GM19328 (cell line): ENCODE results near the gene SIN3A.
"Not testable (repeated sequence)": the region's sequence is repeated elsewhere in the genome, so short reads cannot be mapped to it uniquely, and the experiment has no call there.

Experiments used
- ATAC-seq: cut with Tn5 transposase; IDR thresholded peaks from one replicate; pipeline ENCODE4 v1.9.1; 2021; ENCODE audit warnings: mild to moderate bottlenecking, moderate library complexity; ENCODE audit not compliant: unreplicated experiment

SIN3A gene

DNA sequence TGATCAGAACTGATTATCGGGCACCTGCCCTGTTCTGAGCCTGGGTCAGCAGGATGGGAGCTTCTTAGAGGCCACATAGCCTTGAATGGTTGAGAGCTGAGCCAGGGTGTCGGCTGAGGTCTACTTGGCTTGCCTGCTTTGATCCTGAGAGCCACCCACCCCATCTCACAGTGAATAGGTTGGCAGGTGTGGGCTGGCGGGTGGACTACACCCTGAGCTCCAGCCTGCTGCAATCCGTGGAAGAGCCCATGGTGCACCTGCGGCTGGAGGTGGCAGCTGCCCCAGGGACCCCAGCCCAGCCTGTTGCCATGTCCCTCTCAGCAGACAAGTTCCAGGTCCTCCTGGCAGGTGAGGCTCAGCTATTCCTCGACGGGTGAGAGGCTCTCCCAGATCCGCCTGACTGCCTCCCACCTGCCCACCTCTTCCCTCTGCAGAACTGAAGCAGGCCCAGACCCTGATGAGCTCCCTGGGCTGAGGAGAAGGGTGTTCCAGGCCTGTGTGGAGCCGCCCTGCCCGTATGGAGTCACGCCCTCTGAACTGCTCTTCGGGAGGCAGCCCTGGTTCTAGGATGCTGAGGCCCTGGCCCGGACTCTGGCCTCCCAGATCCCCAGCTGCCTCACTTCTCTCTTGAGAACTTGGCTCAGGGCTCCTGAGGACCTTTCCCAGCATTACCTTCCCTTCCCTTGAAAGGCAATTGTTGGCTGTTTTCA is 111.8 kb downstream of the SIN3A start:
- no peak for ATAC-seq

DNA sequence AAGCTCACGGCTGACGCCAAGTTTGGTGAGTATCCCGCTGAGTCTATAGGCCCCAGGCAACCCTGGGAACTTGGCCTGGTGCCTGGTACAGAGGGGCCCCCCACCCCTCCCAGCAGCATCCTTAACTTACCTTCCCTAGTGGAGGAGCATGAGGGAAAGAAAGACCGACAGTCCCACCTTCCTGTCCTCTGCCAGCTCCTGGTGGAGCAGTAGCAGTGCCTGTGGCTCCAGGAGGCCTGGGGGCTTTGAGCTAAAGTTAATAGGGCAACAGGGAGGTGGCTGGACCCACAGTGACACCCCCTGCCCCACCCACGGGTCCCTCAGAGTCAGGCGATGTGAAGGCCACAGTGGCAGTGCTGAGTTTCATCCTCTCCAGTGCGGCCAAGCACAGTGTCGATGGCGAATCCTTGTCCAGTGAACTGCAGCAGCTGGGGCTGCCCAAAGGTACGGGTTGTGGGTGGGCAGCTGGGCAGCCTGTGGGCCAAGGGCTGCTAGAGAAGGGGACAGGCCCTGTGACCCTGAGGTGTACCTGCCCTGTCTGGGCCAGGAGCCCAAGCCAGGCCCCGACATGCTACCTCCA is 112.7 kb downstream of the SIN3A start:
- ATAC-seq, result no peak

GRCh38 chr15:75335705-75336355 is 115.7 kb downstream of the SIN3A start, which contains the start of gene COMMD4:
COMMD4 (plus strand) TSS chr15:75336063; CDS start chr15:75336090, 27 bp downstream.
- no peak for ATAC-seq

DNA sequence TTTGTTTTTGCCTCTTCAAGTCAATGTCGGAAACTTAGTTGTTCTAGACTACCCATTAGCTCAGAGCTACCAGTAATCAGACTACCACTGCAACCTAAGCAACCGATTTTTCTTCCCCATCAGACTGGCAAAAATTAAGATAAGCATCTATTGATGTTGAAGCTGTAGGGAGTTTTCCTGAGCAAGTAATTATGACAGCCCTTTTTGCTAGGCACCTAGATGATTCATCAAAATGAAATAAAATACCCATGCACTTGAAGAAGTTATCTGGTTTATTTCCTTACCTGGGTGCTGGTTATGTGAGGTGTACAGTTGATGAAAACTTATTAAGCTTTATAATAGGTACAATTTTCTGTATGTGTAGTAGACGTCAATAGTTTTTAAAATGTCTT is 116.2 kb downstream of the SIN3A start:
- ATAC-seq, result no peak

DNA sequence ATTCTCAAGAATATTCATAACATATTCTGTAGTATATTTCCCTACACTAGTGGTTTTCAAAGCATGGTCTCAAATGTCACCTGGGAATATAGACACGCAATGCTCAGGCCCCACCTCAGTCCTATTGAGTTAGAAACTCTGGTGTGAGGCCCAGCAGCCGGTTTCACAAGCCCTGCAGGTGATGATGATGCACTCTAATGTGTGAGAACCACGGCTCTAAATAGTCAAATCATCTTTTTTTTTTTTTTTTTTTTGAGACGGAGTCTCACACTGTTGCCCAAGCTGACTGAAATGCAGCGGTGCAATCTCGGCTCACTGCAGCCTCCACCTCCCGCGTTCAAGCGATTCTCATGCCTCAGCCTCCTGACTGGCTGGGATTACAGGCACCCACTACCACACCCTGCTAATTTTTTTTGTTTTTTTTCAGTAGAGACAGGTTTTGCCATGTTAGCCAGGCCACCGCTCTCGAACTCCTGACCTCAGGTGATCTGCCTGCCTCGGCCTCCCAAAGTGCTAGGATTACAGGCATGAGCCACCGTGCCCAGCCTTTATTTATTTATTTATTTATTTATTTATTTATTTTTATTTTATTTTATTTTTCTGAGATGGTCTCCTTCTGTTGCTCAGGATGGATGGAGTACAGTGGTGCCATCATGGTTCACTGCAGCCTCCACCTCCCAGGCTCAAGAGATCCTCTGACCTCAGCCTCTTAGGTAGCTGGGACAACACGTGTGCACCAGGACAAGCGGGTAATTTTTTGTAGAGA is 117.7 kb downstream of the SIN3A start:
- ATAC-seq, result not testable (repeated sequence)

DNA sequence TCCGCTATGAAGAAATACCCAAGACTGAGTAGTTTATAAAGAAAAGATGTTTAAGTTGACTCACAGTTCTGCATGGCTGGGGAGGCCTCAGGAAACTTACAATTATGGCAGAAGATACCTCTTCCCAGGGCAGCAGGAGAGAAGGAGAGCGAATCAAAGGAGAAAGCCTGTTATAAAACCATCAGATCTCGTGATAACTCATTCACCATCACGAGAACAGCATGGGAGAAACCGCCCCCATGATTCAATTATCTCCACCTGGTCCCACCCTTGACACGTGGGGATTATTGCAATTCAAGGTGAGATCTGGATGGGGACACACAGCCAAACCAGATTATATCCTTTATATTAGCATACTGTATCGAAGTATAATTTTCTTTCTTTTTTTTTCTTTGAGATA is 119.4 kb downstream of the SIN3A start:
- not testable (repeated sequence) for ATAC-seq

- ATAC-seq, result no peak
These were observed 121.9 kb downstream of the SIN3A start for GRCh38 chr15:75329571-75329970.

DNA sequence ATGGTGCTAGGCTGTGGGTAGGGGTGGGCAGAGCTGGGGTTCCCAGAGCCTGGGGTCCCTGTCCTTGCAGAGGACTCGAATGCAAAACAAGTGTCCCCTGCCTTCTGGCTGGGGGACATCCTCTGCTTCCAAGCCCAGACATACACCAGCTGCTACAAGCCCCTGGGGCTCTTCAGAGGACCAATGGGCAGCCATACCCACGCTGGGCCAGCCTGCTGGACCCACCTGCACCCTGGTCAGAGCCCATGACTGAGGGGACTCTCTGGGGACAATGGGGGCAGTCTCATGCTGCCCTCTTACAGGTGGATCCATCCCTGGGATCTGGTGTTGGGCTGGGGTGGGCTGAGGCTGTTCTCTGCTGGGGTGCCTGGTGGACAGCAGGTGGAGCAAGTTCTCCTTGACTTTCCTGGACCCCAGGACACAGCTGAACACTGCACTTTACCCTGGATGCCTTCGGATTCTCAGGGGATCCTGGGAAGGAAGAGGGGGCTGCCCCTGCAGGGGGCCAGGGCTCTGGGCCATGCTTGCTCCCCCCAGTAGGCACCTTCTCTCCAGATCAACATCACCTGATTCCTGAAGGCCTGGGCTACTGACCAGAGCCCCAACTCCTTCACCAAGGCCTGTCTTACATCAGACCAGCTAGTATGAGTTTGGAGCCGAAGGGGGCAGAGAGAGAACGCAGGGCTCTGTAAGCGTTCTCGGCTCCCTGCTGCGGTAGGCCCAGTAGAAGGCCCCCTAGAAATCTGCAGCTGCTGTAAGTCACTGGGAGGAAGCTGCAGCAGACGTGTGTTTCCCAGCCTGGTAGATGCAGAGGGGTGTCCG is 122.8 kb downstream of the SIN3A start:
- no peak for ATAC-seq

- no peak for ATAC-seq
These were observed 124.0 kb downstream of the SIN3A start for GRCh38 chr15:75327491-75327890.

GRCh38 chr15:75327005-75327404 is 124.5 kb downstream of the SIN3A start:
- ATAC-seq, result no peak

DNA sequence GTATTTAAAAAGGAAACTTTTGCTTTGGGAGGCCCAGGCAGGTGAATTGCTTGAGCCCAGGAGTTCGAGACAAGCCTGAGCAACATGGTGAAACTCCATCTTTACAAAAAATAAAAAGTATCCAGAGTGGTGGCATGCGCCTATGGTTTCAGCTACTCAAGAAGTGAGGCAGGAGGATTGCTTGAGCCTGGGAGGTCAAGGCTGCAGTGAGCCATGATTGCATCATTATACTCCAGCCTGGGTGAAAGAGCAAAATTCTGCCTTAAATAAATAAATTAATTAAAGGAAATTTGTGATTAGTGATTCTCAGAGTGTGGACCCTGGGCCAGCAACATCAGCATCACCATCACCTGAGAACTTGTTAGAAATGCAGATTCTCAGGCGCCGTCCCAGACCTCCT is 125.6 kb downstream of the SIN3A start:
- no peak for ATAC-seq

GRCh38 chr15:75321711-75322110 is 129.8 kb downstream of the SIN3A start:
- no peak for ATAC-seq
